Measurements from ENCODE around the gene PDE6H.

Gene PDE6H

DNA sequence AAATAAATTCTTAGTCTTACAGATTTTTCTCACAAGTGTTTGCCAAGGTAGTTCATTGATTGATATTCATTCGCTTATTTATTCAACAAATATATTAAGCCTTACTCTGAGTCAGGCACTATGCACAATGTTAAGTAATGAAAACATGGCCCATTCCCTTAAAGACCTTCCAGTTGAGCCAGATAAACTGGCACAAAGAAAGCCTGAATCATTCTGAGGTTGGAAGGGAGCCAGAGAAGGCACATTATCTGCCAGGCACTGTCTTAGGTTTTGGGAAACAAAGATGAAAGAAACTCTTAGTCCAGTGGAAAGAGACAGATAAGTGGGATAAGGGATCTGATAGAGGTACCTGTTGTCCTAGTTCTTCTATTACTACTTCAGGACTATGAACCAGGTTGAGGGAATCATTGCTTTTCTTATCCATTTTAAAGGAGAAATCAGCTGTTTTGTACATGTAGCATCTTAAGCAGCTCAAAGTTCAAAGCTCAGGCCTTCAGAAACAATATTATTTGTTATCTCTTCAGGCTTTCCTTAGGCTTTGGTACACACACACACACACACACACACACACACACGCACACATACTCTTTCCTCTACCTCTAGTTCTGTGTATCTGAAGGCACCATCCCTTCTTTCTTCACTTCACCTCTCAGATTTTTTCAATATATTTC is 27.0 kb downstream of the PDE6H start:
- TF ChIP-seq, protein P1, sequence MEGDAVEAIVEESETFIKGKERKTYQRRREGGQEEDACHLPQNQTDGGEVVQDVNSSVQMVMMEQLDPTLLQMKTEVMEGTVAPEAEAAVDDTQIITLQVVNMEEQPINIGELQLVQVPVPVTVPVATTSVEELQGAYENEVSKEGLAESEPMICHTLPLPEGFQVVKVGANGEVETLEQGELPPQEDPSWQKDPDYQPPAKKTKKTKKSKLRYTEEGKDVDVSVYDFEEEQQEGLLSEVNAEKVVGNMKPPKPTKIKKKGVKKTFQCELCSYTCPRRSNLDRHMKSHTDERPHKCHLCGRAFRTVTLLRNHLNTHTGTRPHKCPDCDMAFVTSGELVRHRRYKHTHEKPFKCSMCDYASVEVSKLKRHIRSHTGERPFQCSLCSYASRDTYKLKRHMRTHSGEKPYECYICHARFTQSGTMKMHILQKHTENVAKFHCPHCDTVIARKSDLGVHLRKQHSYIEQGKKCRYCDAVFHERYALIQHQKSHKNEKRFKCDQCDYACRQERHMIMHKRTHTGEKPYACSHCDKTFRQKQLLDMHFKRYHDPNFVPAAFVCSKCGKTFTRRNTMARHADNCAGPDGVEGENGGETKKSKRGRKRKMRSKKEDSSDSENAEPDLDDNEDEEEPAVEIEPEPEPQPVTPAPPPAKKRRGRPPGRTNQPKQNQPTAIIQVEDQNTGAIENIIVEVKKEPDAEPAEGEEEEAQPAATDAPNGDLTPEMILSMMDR (conservative IDR thresholded peaks at IDR 0.05): no peak
- H3K27ac ChIP-seq: peak overlapping the region; percentile 71

DNA sequence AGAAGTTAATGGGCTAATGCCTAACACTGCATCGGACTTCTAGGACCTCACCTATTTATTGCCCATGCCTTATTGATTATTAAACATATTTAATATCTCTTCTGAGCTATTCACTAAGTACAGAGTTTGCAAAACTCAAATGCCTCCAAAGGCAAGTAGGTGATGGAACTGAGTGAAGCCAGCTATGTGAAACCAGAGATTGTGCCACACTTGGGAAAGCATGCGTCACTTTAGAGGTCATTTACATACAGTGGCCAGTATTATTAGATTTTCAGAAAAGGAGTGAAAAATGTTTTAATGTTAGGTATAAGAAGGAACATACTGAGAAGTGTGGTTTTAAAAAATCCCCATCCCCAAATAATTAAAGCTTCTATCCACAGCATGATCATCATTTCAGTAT is 27.7 kb downstream of the PDE6H start:
- TF ChIP-seq, protein P1 (conservative IDR thresholded peaks at IDR 0.05): no peak
- H3K27ac ChIP-seq: peak overlapping the region; percentile 71

DNA sequence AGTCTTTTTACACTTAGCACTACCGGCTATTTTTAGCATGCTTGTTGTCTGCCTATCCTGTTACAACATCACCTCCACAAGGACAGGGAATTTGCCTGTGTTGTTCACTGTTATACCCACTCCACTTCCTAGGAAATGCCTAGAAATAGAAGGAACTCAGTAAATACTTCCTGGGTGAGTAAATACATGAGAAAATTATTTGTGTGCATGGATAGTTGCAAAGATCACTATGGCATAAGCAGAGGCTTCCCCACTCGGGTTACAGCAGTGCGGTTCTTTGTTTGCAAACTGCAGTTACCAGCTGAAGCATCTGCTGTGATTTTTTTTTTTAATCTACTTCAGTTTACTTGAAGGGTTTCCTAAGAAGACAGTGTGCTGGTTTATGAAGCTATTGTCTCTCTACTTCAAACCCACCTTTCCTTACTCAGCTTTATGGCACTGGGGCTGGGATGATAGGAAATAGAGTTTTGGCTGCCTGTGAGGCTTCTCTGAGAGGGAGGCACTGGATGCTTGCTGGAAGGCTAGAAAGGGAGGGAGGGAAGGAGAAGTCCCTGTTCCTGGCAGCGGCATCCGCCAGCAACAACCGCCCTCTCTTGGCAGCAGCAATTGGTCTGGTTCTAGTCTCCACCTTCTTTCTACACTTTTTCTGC is 29.0 kb downstream of the PDE6H start:
- TF ChIP-seq, protein P1 (conservative IDR thresholded peaks at IDR 0.05): no peak; the same call in 1 of the 2 replicates

DNA sequence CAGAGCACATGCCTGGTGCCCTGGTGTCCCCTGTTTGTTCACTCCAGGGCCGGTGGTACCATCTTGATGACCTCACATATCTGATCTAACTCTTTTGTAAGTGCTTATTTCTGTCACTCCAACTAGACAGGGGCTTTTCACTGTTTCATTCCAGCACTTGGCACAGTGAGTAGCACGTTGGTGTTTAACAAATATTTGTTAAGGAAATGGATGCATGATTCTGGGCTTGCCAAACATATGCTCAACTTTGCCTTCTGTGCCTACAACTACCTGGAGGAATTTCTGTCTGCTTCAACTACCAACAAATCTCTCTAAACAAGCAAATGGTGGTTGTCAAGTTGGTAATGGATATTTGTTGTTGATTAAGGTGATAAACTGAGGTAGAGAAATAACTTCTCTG is 31.6 kb downstream of the PDE6H start:
- H3K27ac ChIP-seq: peak overlapping the region; percentile 71
- TF ChIP-seq, protein P1 (conservative IDR thresholded peaks at IDR 0.05): no peak

More for the DNA sequence above, 29.0 kb downstream of the PDE6H start:
- peak overlapping the region; percentile 71 for H3K27ac ChIP-seq

DNA sequence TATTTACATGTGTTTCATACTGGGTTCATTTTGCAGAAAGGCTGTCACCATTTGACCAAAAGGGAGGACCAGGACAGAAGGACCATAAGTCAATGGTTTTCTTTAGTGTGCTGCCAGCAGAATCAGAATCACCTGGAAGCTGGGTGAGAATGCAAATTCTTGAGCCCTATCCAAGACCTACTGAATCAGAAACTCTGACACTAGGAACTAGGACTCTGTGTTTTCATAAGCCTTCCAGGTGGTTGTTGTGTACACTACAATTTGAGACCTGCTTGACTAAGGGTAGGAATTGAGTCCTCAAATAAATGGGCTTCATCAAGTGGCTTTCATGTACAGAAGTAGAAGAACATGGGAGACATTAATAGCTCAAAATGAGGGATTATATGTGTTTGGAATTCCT is 32.2 kb downstream of the PDE6H start:
- peak overlapping the region; percentile 71 for H3K27ac ChIP-seq
- TF ChIP-seq, protein P1 (conservative IDR thresholded peaks at IDR 0.05): no peak

DNA sequence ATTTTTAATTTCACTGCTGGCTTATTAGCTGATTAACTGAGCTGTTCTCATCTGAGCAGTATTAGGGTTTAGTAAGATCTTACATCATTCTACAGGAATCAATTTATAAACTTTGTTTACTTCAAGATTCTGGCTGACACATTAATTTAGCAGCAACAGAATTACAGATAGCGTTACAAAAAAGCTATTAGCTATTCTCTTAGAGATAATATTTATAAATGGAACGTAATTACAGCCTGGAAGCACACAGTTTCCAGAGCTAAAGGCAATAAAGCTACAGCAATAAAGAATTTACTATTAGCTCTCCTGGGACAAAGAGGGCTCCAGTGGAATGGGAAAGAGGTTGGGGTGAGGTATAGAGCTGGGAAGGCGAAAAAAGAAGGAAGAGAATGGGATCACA is 34.7 kb downstream of the PDE6H start:
- TF ChIP-seq, protein P1 (conservative IDR thresholded peaks at IDR 0.05): no peak
- H3K27ac ChIP-seq: peak overlapping the region; percentile 26; the same call in 1 of the 2 replicates

DNA sequence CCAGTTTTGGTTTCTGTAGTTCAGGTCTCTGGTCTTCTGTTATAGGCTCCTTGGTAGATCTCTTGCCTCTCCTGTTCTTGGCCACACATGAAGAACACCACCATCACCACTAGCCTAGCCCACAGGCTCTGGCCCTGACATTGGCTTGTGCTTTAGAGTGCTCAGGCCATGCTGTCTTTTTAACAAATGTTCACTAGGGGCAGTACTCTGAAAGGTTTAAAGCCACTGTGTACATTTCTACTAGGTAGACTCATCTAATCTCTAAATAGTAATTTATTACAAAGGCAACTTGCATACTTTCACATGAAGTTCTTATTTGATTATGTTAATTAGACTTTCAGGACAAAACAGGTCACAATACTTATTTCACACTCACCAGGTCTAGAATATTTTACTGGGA is 38.3 kb downstream of the PDE6H start:
- TF ChIP-seq, protein P1 (conservative IDR thresholded peaks at IDR 0.05): no peak
- H3K27ac ChIP-seq: no peak overlapping the region
